Measurements from ENCODE around the gene PTPN5.

The PTPN5 gene

GRCh38 chr11:18772211-18772610 lies 19.4 kb downstream of the PTPN5 start:
- no peak for DNase-seq

GRCh38 chr11:18771266-18772035 lies 20.1 kb downstream of the PTPN5 start:
- no peak for DNase-seq

GRCh38 chr11:18770479-18771125 lies 21.0 kb downstream of the PTPN5 start:
- no peak for DNase-seq

GRCh38 chr11:18769802-18770456 lies 21.7 kb downstream of the PTPN5 start:
- no peak for DNase-seq

GRCh38 chr11:18768978-18769377 lies 22.6 kb downstream of the PTPN5 start:
- no peak for DNase-seq

GRCh38 chr11:18768472-18768901 lies 23.1 kb downstream of the PTPN5 start:
- no peak for DNase-seq

- no peak for DNase-seq
These were observed 25.6 kb downstream of the PTPN5 start for GRCh38 chr11:18766015-18766414.

- DNase-seq = no peak
These were observed 26.0 kb downstream of the PTPN5 start for GRCh38 chr11:18765554-18765953.

GRCh38 chr11:18761741-18762140 lies 29.9 kb downstream of the PTPN5 start:
- no peak for DNase-seq

GRCh38 chr11:18761144-18761543 lies 30.5 kb downstream of the PTPN5 start:
- DNase-seq = no peak

GRCh38 chr11:18757811-18758210 lies 33.8 kb downstream of the PTPN5 start:
- DNase-seq = no peak

GRCh38 chr11:18756889-18757288 lies 34.7 kb downstream of the PTPN5 start:
- DNase-seq = no peak

- DNase-seq = no peak
These were observed 37.3 kb downstream of the PTPN5 start for GRCh38 chr11:18754308-18754707.

- no peak for DNase-seq
These were observed 39.1 kb downstream of the PTPN5 start for GRCh38 chr11:18752502-18752901.

- DNase-seq = no peak
These were observed 40.7 kb downstream of the PTPN5 start for GRCh38 chr11:18750944-18751343.

GRCh38 chr11:18749681-18750319 lies 41.8 kb downstream of the PTPN5 start:
- no peak for DNase-seq

- DNase-seq = no peak
These were observed 42.7 kb downstream of the PTPN5 start for GRCh38 chr11:18748766-18749365.

GRCh38 chr11:18745251-18745650 lies 46.3 kb downstream of the PTPN5 start:
- no peak for DNase-seq

GRCh38 chr11:18743900-18744514 lies 47.6 kb downstream of the PTPN5 start:
- no peak for DNase-seq

GRCh38 chr11:18743365-18743764 lies 48.2 kb downstream of the PTPN5 start:
- DNase-seq = no peak

- no peak for DNase-seq
These were observed 49.8 kb downstream of the PTPN5 start for GRCh38 chr11:18741783-18742182.

- DNase-seq = no peak
These were observed 51.9 kb downstream of the PTPN5 start for GRCh38 chr11:18739685-18740084.

GRCh38 chr11:18737642-18738041 lies 54.0 kb downstream of the PTPN5 start:
- DNase-seq = no peak
